Spleen (tissue), 11 donors: Measurements from ENCODE around the gene METTL24. TPM values are rescaled to one million over a fixed set of nuclear protein-coding genes. Genes with fewer than 3 reads are reported as not detected.

Experiments
- DNase-seq: peaks from one replicate; pipeline ENCODE4 v3.0.0-alpha.2; 2020
- H3K27ac ChIP-seq, 8 donors: fragments of 200-600 bp; sonication (generic) in 7 of 8; 1 replicate in 4 of 8; 2 replicates in 4 of 8; pipeline versions ENCODE4 v1.5.0 to v1.8.0; 2016 to 2021; ENCODE audit warnings: inconsistent platforms in 4 of 8, mild to moderate bottlenecking in 4 of 8, moderate library complexity in 1 of 8
- H3K27me3 ChIP-seq, 7 donors: fragments of 200-600 bp; sonication (generic) in 6 of 7; replicated peaks in 1 of 7; 1 replicate in 4 of 7; 2 replicates in 3 of 7; pipeline versions ENCODE4 v1.5.0 to v1.8.0; 2016 to 2021; ENCODE audit warnings: inconsistent platforms in 3 of 7, mild to moderate bottlenecking in 1 of 7
- H3K36me3 ChIP-seq, 6 donors: fragments of 200-600 bp; sonication (generic) in 5 of 6; 1 replicate in 4 of 6; 2 replicates in 2 of 6; pipeline versions ENCODE4 v1.5.0 to v1.8.0; 2016 to 2021; ENCODE audit warnings: inconsistent platforms in 2 of 6
- H3K4me1 ChIP-seq, 6 donors: fragments of 200-600 bp; sonication (generic) in 5 of 6; 1 replicate in 3 of 6; 2 replicates in 3 of 6; pipeline versions ENCODE4 v1.5.0 to v1.8.0; 2016 to 2021; ENCODE audit warnings: inconsistent platforms in 3 of 6
- H3K4me3 ChIP-seq, 8 donors: fragments of 200-600 bp; sonication (generic) in 7 of 8; 1 replicate in 4 of 8; 2 replicates in 4 of 8; pipeline versions ENCODE4 v1.5.0 to v1.8.0; 2016 to 2021; ENCODE audit warnings: inconsistent platforms in 4 of 8, mild to moderate bottlenecking in 4 of 8, moderate library complexity in 2 of 8
- H3K9me3 ChIP-seq, 8 donors: fragments of 200-600 bp; sonication (generic) in 7 of 8; 1 replicate in 4 of 8; 2 replicates in 4 of 8; pipeline versions ENCODE4 v1.5.0 to v1.8.0; 2016 to 2021; ENCODE audit warnings: inconsistent platforms in 4 of 8
- POLR2A ChIP-seq, 3 donors: fragments of 450-650 bp; IDR thresholded peaks; one replicate each; pipeline ENCODE4 v1.5.1; 2017; ENCODE audit warnings: antibody characterized with exemption in 3 of 3, mild to moderate bottlenecking in 1 of 3
- POLR2AphosphoS5 ChIP-seq, 3 donors: sonication (generic); formaldehyde crosslinking; IDR thresholded peaks; one replicate each; pipeline ENCODE4 v1.5.1; 2017; ENCODE audit warnings: antibody characterized with exemption in 3 of 3
- WGBS, 5 donors: extraction: QIAGEN DNeasy Blood & Tissue Kit in 3 of 5; methylation state at CpG; one replicate each; pipeline versions ENCODE4 v1.1.5 to v1.1.7; 2013 to 2018; 5-methylcytosine and 5-hydroxymethylcytosine counted together
- intact Hi-C: fragments of 100-400 bp; cut with DNase I; formaldehyde crosslinking; loops from one replicate; pipeline ENCODE4 v1.15.0; 2023; ENCODE audit warnings: low total_unique reads
- polyA plus RNA-seq, 3 donors: library from polyadenylated mRNA; stranded (reverse); fragments of 200-250 nt; gene quantifications; one replicate each; pipeline ENCODE4 v1.2.1, GENCODE V29; 2013
- total RNA-seq, 7 donors: library from RNA; depleted of rRNA in 3 of 7; stranded (reverse); fragments of >200 nt in 3 of 7; fragmentation: NEBNext Ultra II Directional in 4 of 7; extraction: Animal tissue kit (Norgen Biotek cat#: 25700) in 4 of 7; gene quantifications; one replicate each; pipeline versions ENCODE4 v1.1.0 to v1.2.1, GENCODE V29; 2016 to 2021
- TF ChIP-seq, protein P1 (sequence below), 11 experiments: fragments of 200-600 bp in 7 of 11; fragments of 450-650 bp in 4 of 11; sonication (generic) in 4 of 11; IDR thresholded peaks in 8 of 11; conservative IDR thresholded peaks in 3 of 11; 1 replicate in 7 of 11; 2 replicates in 4 of 11; pipeline versions ENCODE4 v1.4.0 to v1.8.0; 2016 to 2021; ENCODE audit warnings: antibody characterized with exemption in 11 of 11, inconsistent platforms in 4 of 11, mild to moderate bottlenecking in 1 of 11
- donor health status: healthy with polysubstance abuse.
- donor health status: DM: no; HTN: no; CAD: no; lungs with moderate emphysema.
- donor health status: DM: no; HTN: no; CAD: no.
- donor health status: Bipolar disorder and iron deficiency.
- donor health status: healthy.
- donor health status: DM: no; HTN: no; CAD: no.
- donor health status: DM: yes; HTN: yes; CAD: no.

The METTL24 gene
- total and polyA plus RNA-seq, 10 donors, result 0.67 to 1.2 (median 0.98) TPM; not detected in 5

DNA sequence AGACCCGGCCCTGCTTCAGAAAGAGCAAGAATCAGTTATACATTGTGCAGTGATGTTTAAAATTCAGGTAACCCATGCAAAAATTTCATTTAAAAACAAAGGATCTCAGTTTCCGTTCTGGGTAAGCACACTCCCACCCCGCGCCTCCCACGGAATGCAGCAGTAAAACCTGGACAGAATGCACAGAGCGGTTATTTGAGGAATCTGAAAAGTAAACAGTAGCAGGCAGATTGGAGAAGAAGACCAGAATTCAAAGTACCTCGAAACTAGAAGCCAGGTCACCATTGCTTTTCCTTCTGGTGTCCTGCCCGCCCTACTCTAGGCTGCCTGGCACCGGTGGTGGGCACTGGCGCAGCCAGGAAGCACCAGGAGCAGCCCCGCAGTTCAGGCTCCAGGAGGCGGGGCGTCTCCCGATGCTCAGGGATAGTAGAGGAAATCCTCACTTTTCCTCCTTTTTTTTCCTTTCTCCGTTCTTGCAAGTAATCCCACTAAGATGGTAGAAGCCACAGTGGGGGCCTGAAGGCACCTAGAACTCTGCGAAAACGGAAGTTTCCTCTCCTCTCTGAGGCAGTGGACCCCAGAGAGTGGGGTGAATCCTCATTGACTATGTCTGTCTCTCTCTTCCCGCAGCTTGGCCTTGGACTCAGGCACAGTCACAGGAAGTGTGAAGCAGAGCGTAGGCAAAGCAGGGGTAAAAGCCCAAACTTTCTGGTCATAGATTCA, 28.3 kb downstream of the METTL24 start:
- TF ChIP-seq POLR2A (IDR thresholded peaks at IDR 0.05) (no peak), POLR2AphosphoS5 (IDR thresholded peaks at IDR 0.05) (no peak)
- TF ChIP-seq, protein P1, sequence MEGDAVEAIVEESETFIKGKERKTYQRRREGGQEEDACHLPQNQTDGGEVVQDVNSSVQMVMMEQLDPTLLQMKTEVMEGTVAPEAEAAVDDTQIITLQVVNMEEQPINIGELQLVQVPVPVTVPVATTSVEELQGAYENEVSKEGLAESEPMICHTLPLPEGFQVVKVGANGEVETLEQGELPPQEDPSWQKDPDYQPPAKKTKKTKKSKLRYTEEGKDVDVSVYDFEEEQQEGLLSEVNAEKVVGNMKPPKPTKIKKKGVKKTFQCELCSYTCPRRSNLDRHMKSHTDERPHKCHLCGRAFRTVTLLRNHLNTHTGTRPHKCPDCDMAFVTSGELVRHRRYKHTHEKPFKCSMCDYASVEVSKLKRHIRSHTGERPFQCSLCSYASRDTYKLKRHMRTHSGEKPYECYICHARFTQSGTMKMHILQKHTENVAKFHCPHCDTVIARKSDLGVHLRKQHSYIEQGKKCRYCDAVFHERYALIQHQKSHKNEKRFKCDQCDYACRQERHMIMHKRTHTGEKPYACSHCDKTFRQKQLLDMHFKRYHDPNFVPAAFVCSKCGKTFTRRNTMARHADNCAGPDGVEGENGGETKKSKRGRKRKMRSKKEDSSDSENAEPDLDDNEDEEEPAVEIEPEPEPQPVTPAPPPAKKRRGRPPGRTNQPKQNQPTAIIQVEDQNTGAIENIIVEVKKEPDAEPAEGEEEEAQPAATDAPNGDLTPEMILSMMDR (IDR thresholded peaks at IDR 0.05 in 8 of 11, conservative IDR thresholded peaks at IDR 0.05 in 3 of 11), result no peak
- Histone ChIP-seq H3K27ac (no peak overlapping the region), H3K4me1 (peaks cover 0 to 5% (median 0%) of the 10 kb centered on the region in 6 donors), H3K27me3 (no peaks in the 10 kb centered on the region), H3K36me3 (no peaks in the 10 kb centered on the region), H3K9me3 (no peaks in the 10 kb centered on the region), H3K4me3 (peak overlapping the region in 3 of 8 donors; percentile 1 to 49 (median 22))
- DNase-seq, result no peak
- intact Hi-C loops, result no loop called here
- 59 to 80% (median 75%) methylated on average over 19 of the region's 19 CpGs for WGBS, 5 donors

DNA sequence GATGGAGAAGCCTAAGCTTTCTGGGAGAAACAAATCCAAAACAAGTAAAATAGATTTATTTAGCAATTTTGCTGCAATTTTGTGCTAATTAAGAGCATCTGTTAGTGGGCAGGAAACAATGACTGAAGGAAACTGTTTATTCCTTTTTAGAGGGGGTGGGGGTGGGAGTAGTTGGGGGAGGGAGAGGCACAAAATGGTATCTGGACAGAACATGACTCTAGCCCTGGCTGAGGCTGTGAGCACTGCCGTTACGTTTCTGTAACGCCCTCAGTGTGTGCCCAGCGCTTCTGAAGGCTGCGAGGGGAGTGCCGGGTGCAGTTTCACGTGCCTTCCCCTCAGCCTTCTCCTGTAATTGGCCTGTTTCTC, 28.8 kb downstream of the METTL24 start:
- TF ChIP-seq POLR2AphosphoS5 (IDR thresholded peaks at IDR 0.05), result no peak
- TF ChIP-seq POLR2A (IDR thresholded peaks at IDR 0.05), result no peak
- TF ChIP-seq, protein P1 (IDR thresholded peaks at IDR 0.05 in 8 of 11, conservative IDR thresholded peaks at IDR 0.05 in 3 of 11), result no peak
- H3K4me1 ChIP-seq, result peaks cover 0 to 5% (median 0%) of the 10 kb centered on the region in 6 donors
- intact Hi-C loops, result no loop called here
- no peak overlapping the region for H3K27ac ChIP-seq
- DNase-seq, result no peak
- peak overlapping the region in 3 of 8 donors; percentile 1 to 49 (median 22) for H3K4me3 ChIP-seq
- H3K36me3 ChIP-seq, result no peaks in the 10 kb centered on the region
- no peaks in the 10 kb centered on the region for H3K27me3 ChIP-seq
- H3K9me3 ChIP-seq, result no peaks in the 10 kb centered on the region
- WGBS, 5 donors, result 67 to 78% (median 76%) methylated on average over 7 of the region's 7 CpGs

DNA sequence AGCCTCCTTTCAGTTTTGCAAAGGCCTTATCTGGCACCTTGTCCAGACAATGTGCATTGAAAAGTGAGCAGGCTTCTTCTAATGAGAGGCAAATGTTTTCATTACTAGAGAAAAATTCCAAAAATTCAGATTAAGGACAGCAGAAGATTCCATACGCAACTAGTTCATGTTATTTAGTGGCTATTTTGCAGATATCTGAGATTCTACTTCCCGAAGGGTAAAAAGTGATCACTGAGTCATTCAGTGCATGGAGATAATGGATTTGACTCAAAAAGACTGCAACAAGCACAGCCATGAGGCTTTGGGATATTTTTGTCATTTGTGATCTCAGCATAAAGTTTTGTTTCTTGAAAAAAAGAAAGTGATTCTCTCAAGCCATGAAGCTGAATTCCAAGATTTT, 29.9 kb downstream of the METTL24 start:
- H3K27ac ChIP-seq, result no peak overlapping the region

DNA sequence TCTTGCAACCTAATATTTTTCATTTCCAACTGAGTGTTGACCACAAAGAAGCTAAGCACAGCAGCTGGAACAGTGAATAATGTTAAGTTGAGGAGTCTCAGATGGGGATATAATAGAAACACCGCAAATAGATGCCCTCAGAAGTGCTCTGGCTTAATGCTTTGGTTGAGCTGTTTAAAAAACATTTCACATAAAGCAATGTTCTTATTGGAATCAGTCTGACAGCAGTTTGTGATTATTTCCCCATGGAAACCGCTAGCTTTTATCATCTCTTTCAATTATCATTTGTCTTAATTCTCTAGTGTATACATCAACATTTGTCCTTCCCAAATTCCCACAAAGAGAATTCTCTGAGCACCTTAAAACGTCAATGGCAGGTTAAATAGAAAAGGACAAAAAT, 30.8 kb downstream of the METTL24 start:
- 79 to 85% (median 82%) methylated on average over 3 of the region's 3 CpGs for WGBS, 5 donors
- Histone ChIP-seq H3K27ac (no peak overlapping the region), H3K4me3 (no peak overlapping the region), H3K4me1 (peaks cover 0 to 11% (median 0%) of the 10 kb centered on the region in 6 donors), H3K9me3 (no peaks in the 10 kb centered on the region), H3K27me3 (no peaks in the 10 kb centered on the region), H3K36me3 (no peaks in the 10 kb centered on the region)
- intact Hi-C loops, result no loop called here
- no peak for DNase-seq
- TF ChIP-seq POLR2AphosphoS5 (IDR thresholded peaks at IDR 0.05) (no peak), POLR2A (IDR thresholded peaks at IDR 0.05) (no peak)
- TF ChIP-seq, protein P1 (IDR thresholded peaks at IDR 0.05 in 8 of 11, conservative IDR thresholded peaks at IDR 0.05 in 3 of 11), result no peak

More for the DNA sequence above, 29.9 kb downstream of the METTL24 start:
- no peaks in the 10 kb centered on the region for H3K27me3 ChIP-seq
- WGBS, 5 donors, result 81 to 90% (median 89%) methylated on average over 2 of the region's 2 CpGs
- no peak for DNase-seq
- no peaks in the 10 kb centered on the region for H3K9me3 ChIP-seq
- peaks cover 0 to 5% (median 0%) of the 10 kb centered on the region in 6 donors for H3K4me1 ChIP-seq
- no peaks in the 10 kb centered on the region for H3K36me3 ChIP-seq
- TF ChIP-seq POLR2AphosphoS5 (IDR thresholded peaks at IDR 0.05), result no peak
- no peak for TF ChIP-seq POLR2A (IDR thresholded peaks at IDR 0.05)
- TF ChIP-seq, protein P1 (IDR thresholded peaks at IDR 0.05 in 8 of 11, conservative IDR thresholded peaks at IDR 0.05 in 3 of 11), result no peak
- intact Hi-C loops, result no loop called here
- no peak overlapping the region for H3K4me3 ChIP-seq
